GM10847 (cell line): ENCODE measurements around the gene PINK1.

Source experiments
- POLR2A ChIP-seq: IDR thresholded peaks from 2 replicates; pipeline ENCODE4 v1.6.1; 2011; ENCODE audit not compliant: insufficient read length; ENCODE audit errors: extremely low read depth

PINK1 gene

DNA sequence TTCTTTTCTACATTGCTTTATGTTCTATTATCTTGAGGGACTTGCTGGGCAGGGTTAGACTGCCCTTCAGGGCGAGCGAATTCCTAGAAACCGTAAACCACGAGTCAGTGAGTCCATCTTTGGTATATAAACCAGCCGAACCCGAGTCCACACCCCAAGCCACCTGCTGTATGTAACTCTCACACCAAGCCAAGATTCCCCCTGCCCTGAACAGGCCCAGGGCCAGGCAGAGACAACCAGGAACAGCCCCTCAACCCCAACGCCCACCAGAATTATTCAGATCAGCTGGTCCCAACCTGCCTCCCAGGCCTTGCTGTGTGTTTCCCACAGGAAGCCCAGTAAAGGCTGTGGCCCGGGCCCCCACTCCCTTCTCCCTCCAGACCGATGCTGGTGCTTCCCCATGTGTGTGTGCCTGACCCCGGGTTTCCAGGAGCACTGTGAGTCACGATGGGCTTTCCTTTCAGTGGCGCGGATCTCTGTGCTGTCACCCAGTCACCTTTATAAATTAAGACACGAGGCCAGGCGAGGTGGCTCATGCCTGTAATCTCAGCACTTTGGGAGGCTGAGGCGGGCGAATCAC, 67.5 kb downstream of the PINK1 start:
- TF ChIP-seq POLR2A: no peak
